ENCODE measurements around the gene HOMER2. TPM values are rescaled to one million over a fixed set of nuclear protein-coding genes. Genes with fewer than 3 reads are reported as not detected.

HOMER2 gene
- total and polyA plus RNA-seq, 4 donors, result 4.3 to 62.0 (median 23.6) TPM

DNA sequence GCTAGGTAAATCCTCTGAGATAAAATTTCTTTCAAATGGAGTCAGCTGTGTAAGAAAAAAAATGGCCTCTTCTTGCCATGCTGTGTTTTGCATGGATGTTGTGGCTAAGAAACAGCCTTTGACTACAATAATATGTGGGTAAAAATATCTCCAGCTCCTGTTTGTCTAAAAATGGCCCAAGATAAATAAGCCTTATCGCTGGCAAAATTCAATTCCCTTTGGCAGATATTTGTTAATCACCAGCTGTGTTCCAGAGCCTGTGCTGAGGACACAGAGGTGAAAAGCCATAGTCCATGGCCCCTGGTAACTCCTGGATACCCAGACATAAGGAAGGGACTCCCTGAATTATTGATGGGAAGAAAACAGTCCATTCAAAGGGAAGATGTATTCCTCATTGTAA is 18.2 kb upstream of the HOMER2 start (continued):
- TF ChIP-seq CTCF (IDR thresholded peaks at IDR 0.05; ENCODE audit: low read depth, low read length, missing input control) (no peak), HNF4G (IDR thresholded peaks at IDR 0.05) (peak; percentile 74), TAF1 (conservative IDR thresholded peaks at IDR 0.05) (no peak), JUND (IDR thresholded peaks at IDR 0.05) (peak; percentile 41 to 79)
- TF ChIP-seq, protein P1, sequence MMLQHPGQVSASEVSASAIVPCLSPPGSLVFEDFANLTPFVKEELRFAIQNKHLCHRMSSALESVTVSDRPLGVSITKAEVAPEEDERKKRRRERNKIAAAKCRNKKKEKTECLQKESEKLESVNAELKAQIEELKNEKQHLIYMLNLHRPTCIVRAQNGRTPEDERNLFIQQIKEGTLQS (IDR thresholded peaks at IDR 0.05), result no peak

DNA sequence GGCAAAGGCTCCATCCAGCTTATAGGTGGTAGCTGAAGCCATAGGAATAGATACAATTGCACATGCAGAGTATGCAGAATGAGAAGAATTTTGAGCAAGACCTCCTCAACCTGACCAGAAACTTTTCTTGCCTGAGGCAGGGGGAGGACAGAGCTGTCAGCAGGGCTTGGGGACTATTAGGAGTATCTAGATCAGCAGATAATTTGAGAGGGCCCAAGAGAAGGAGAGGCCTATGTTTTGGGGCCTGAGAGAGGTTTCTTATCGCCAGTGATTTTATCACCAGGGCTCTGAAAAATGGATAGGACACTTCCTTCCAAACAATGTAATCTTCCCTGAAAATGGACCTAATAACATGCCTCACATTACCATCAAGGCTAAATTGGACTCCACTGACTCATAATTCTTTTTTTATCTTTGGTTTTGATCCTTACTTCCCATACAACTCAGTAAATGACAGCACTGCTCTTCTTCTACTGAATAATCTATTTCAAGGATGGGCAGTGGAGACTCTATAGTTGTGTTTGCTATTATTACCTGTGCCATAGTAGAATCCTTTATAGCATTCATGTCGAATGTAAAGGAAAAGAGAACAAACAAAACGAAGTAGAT is 17.7 kb upstream of the HOMER2 start:
- Histone ChIP-seq H3K4me3 (ENCODE audit: low read depth in 1 of 3, low read length in 3 of 3) (no peak overlapping the region), H3K9ac (ENCODE audit: low read depth in 1 of 2, low read length in 2 of 2) (no peak overlapping the region), H3K9me3 (ENCODE audit: control insufficient read depth in 4 of 4, low read length in 3 of 4) (no peaks in the 10 kb centered on the region), H3K36me3 (ENCODE audit: control insufficient read depth in 4 of 4, insufficient read depth in 3 of 4, low read depth in 1 of 4, low read length in 3 of 4) (no peaks in the 10 kb centered on the region), H3K27ac (ENCODE audit: low read depth in 1 of 2, low read length in 2 of 2) (peak overlapping the region in 1 of 2 donors; percentile 47), H3K27me3 (ENCODE audit: control insufficient read depth in 4 of 4, insufficient read depth in 4 of 4, low read length in 3 of 4) (no peaks in the 10 kb centered on the region), H3K4me1 (ENCODE audit: control insufficient read depth in 4 of 4, insufficient read depth in 4 of 4, low read length in 3 of 4) (peaks cover 8 to 42% (median 34%) of the 10 kb centered on the region in 4 donors)
- no peak for DNase-seq (ENCODE audit: low spot score)
- no peak for TF ChIP-seq NR2F2 (IDR thresholded peaks at IDR 0.05)
- TF ChIP-seq YY1 (IDR thresholded peaks at IDR 0.05), result no peak
- no peak for TF ChIP-seq REST (IDR thresholded peaks at IDR 0.05)
- 42% methylated on average over 3 of the region's 3 CpGs for WGBS

- Histone ChIP-seq H3K27me3 (ENCODE audit: control insufficient read depth in 4 of 4, insufficient read depth in 4 of 4, low read length in 3 of 4) (no peaks in the 10 kb centered on the region), H3K4me3 (ENCODE audit: low read depth in 1 of 3, low read length in 3 of 3) (no peak overlapping the region), H3K36me3 (ENCODE audit: control insufficient read depth in 4 of 4, insufficient read depth in 3 of 4, low read depth in 1 of 4, low read length in 3 of 4) (no peaks in the 10 kb centered on the region), H3K27ac (ENCODE audit: low read depth in 1 of 2, low read length in 2 of 2) (no peak overlapping the region), H3K9ac (ENCODE audit: low read depth in 1 of 2, low read length in 2 of 2) (no peak overlapping the region), H3K4me1 (ENCODE audit: control insufficient read depth in 4 of 4, insufficient read depth in 4 of 4, low read length in 3 of 4) (peaks cover 8 to 42% (median 34%) of the 10 kb centered on the region in 4 donors), H3K9me3 (ENCODE audit: control insufficient read depth in 4 of 4, low read length in 3 of 4) (no peaks in the 10 kb centered on the region)
- no peak for DNase-seq (ENCODE audit: low spot score)
- WGBS, result 86% methylated on average over 7 of the region's 7 CpGs
- TF ChIP-seq RXRA (IDR thresholded peaks at IDR 0.05) (no peak), EGR1 (IDR thresholded peaks at IDR 0.05; ENCODE audit: low read depth in 2 of 2) (no peak), CTCF (IDR thresholded peaks at IDR 0.05; ENCODE audit: low read depth, low read length, missing input control) (no peak), YY1 (IDR thresholded peaks at IDR 0.05) (no peak), TAF1 (conservative IDR thresholded peaks at IDR 0.05) (no peak), REST (IDR thresholded peaks at IDR 0.05) (no peak)
These were observed 16.8 kb upstream of the HOMER2 start for GRCh38 chr15:82969353-82969752.
